Stimulated activated CD8-positive, alpha-beta memory T cell treated with anti-CD3 and anti-CD28 coated beads, Interleukin-7, amount 100 ng/mL, for 24 hours (primary cell): ENCODE results near the gene RBM43.
"Not testable (repeated sequence)": the region's sequence is repeated elsewhere in the genome, so short reads cannot be mapped to it uniquely, and the experiment has no call there.

Experiments
- DNase-seq: peaks from one replicate; pipeline ENCODE4 v3.0.0-alpha.2; 2020; ENCODE audit warnings: low read depth

Gene RBM43

DNA sequence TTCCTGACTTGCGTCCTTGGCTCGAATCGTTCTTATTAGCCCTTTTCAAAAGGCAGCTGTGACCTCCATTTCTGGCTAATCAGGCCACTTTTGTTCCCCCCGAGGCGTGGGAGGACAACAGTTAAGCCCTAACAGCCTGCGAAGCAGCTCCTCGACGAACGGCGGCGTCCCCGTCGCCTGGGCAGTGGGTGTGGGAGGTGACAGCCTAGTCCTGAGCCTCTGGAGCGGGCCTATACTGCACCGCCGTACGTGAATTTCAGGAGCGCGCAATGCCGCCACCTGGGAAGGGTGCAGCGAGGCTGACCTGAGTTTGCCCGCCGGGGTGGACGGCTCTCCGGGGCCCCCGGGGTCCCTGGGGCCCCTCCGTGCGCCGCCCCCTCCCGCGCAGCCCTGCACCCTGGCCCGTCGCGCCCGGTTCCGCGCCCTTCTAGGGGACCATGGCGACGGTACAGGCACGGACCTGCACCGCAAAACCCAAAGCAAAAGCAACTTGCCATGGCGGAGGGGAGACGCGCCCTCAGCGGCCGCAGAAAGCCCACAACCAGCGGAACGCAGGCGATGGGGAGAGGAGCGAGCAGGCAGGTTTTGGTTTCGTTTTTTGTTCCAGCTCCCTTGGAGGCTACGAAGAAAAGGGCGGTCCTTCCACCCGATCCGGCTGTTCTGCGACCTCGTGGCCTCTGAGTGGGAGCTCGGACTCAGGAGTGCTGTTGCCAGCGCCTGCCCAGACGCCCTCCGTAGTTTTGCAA, at the start of gene RBM43:
Gene RBM43, minus strand, starts transcription at position 633 of the 746 bp plus-strand sequence. Its CDS starts 136 bp downstream, at position 497.
- peak; percentile 52 for DNase-seq

GRCh38 chr2:151310313-151310712, 48.6 kb upstream of the RBM43 start:
- DNase-seq, result not testable (repeated sequence)

DNA sequence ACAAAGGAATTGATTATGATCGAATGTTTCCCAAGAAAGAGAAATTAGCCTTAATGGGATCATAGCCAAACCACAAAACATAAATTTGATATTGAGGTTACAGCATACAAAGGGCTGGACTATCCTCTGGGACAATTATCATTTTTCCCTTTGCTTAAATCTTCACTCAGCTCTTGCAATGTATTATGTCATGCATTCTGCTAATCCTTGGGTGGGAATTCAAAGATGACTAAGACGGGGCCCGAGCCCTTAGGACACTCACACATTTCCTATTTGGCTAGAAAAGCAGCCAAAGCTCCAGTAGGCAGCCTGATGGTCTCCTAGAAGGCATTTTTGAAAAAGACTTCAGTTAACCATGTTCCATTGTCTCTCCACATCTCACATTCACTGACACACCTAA, 45.0 kb upstream of the RBM43 start:
- DNase-seq, result no peak

DNA sequence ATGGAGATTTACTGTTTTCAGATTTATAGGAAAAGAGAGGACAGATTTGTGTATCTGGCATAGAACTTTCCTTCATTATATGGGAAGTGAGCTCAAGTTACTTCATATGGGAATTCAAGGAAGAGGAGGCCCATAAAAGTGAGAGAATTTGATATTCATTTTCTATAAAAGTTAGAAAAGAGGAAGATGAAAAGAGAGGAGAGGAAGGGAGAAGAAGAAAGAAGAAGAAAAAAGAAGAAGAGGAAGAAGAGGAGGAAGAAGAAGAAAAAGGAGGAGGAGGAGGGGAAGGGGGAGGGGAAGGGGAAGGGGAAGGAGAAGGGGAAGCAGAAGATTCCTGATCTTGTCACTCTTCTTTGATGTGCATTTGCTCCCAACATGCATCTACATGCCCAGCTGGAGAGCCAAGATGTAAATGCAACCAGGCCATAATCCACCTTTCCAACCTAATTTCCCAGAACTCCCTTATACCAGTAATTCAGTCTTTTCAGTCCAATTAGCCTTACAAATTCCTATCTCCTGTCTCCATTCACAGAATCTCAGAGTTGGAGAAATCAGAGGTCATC, 43.5 kb upstream of the RBM43 start:
- DNase-seq, result no peak

GRCh38 chr2:151302879-151303278, 41.2 kb upstream of the RBM43 start:
- DNase-seq, result no peak

DNA sequence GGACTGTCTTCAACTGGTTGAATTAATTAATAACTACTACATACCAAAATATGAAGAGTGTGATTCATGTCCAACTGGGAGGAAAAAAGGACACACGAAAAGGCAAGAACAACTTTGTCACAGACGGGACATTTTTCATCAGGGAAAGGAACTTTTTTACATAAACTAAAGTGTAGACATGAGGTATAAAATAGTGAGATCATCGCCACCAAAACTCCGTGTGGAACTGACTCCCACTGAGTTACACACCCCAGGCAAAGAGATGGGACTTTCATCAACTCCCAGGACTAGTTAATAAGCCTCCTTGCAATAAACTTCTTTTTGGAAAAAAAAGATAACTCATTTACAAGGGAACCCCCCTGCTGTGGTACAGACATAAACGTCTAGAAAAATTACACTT, 40.7 kb upstream of the RBM43 start:
- no peak for DNase-seq

- DNase-seq, result no peak
Observed at GRCh38 chr2:151299920-151300539, 38.4 kb upstream of the RBM43 start.

- DNase-seq, result no peak
Observed at GRCh38 chr2:151297882-151298281, 36.2 kb upstream of the RBM43 start.

- not testable (repeated sequence) for DNase-seq
Observed at GRCh38 chr2:151295926-151296325, 34.3 kb upstream of the RBM43 start.

- DNase-seq, result no peak
Observed at GRCh38 chr2:151292546-151292945, 30.9 kb upstream of the RBM43 start.

- DNase-seq, result no peak
Observed at GRCh38 chr2:151292141-151292540, 30.5 kb upstream of the RBM43 start.

DNA sequence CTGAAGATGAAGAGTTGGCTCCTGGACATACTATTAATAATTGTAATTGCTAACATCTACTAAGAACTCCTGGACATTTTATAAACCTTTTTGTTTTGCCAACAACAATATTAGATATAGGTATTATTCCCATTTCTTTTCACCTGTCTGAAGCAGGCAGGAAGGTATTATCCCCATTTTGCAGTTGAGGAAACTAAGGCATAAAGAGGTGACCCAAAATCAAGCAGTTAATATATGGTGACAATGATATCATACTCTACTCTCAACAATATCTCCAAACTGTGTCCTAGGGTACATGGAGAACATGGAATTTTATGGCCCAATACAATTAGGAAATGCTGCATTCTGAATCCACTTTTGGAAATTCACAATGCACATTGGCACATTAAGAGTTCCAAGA, 29.6 kb upstream of the RBM43 start:
- DNase-seq, result no peak

GRCh38 chr2:151289972-151290866, 28.6 kb upstream of the RBM43 start:
- DNase-seq, result no peak

DNA sequence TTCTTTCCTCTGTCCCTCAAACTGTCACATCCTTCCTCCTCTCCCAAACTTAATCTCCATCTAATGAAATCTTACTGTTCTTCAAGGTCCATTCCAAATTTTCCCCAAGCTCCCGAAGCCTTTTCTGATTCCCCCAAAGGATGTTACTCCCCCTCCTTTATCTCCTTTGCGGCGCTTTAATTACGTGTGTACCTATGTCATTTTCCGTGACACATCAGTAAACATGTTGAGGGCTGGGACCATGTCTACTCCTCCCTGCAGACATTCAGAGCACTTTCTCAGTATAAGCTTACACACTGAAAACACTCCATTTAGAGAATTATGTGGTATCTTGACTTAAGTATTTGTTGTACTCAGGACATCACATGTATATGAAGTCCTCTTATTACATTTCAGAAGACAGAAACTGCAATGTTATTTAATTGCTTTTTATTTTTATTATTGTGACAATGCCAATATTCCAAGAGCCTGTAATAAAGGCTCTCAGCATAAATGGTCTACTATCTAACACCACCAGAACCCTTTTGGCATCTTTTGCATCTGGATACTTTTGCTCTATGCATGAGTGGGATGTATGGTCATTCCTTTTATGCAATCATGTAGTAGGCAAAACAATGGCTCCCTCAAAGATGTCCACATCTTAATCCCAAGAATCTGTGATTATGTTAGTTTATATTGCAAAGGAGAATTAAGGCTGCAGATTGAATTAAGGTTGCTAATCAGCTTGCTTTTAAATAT, 26.0 kb upstream of the RBM43 start:
- DNase-seq, result no peak

DNA sequence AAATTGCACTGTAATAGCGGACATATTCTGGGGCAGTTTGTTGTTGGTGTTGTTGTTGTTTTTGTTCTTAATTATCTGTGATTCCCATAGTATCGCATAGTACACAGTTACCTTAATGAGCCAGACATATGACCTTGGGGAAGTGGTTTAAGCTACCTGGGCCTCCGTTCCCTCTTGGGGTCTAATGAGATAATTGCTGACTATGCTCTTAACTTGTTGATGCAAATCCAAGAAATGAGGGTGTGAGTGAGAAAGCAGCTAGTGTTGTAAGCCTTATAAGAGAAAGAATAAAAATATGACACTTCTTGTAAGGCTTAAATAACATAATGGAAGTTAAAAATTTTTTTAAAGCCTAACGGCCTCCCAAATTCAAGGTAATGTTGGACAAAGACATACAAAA, 20.7 kb upstream of the RBM43 start:
- no peak for DNase-seq

GRCh38 chr2:151280271-151280670, 18.6 kb upstream of the RBM43 start:
- no peak for DNase-seq

GRCh38 chr2:151278487-151278886, 16.8 kb upstream of the RBM43 start:
- no peak for DNase-seq

DNA sequence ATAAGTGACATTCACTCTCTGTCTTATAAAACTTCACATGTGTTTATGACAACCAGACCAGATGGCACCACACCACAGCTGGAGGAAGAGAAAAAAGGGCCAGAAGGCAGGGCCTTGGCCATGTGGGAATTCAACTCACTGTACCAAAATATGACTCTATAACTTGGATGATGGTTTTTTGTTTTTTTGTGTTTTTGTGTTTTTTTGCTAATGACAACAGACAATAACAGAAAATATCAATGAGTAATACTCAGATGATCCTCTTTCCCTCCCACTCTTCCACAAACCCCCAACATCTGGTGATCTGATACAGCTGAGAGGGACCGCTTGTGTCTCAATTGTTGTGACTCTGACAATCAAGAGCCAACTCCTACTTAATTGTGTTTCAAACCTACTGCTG, 15.4 kb upstream of the RBM43 start:
- no peak for DNase-seq

- DNase-seq, result no peak
Observed at GRCh38 chr2:151275291-151275690, 13.6 kb upstream of the RBM43 start.

- DNase-seq, result no peak
Observed at GRCh38 chr2:151271824-151272223, 10.2 kb upstream of the RBM43 start.

- DNase-seq, result no peak
Observed at GRCh38 chr2:151269798-151270568, 8.3 kb upstream of the RBM43 start.
